Inferior parietal cortex (tissue), 1 donor: ENCODE measurements around the gene HCFC1R1.
"Not testable (repeated sequence)": the region's sequence is repeated elsewhere in the genome, so short reads cannot be mapped to it uniquely, and the experiment has no call there.

Source experiments
- DNase-seq: peaks from one replicate; pipeline ENCODE4 v3.0.0-alpha.2; 2016; ENCODE audit errors: extremely low spot score

The HCFC1R1 gene

GRCh38 chr16:3057181-3058138 is 33.7 kb upstream of the HCFC1R1 start:
- no peak for DNase-seq

- no peak for DNase-seq
Measured at GRCh38 chr16:3056336-3057180, 32.8 kb upstream of the HCFC1R1 start.

- DNase-seq: not testable (repeated sequence)
Measured at GRCh38 chr16:3055734-3056115, 32.0 kb upstream of the HCFC1R1 start.

GRCh38 chr16:3054965-3055733 is 31.4 kb upstream of the HCFC1R1 start:
- no peak for DNase-seq

GRCh38 chr16:3053330-3053710 is 29.6 kb upstream of the HCFC1R1 start:
- not testable (repeated sequence) for DNase-seq

GRCh38 chr16:3052571-3053329 is 29.0 kb upstream of the HCFC1R1 start:
- not testable (repeated sequence) for DNase-seq

GRCh38 chr16:3051494-3051893 is 27.8 kb upstream of the HCFC1R1 start:
- DNase-seq: no peak

- DNase-seq: no peak
Measured at GRCh38 chr16:3051009-3051408, 27.3 kb upstream of the HCFC1R1 start.

GRCh38 chr16:3050487-3050886 is 26.7 kb upstream of the HCFC1R1 start:
- DNase-seq: no peak

GRCh38 chr16:3049921-3050481 is 26.3 kb upstream of the HCFC1R1 start:
- no peak for DNase-seq

- no peak for DNase-seq
Measured at GRCh38 chr16:3047387-3047720, 23.6 kb upstream of the HCFC1R1 start.

GRCh38 chr16:3046641-3047386 is 23.1 kb upstream of the HCFC1R1 start:
- DNase-seq: no peak

- DNase-seq: no peak
Measured at GRCh38 chr16:3045758-3046640, 22.3 kb upstream of the HCFC1R1 start, which contains the start of gene MMP25. Gene MMP25 (plus strand): TSS chr16:3046561. CDS start chr16:3046918, 357 bp downstream.

- no peak for DNase-seq
Measured at GRCh38 chr16:3044708-3045107, 21.0 kb upstream of the HCFC1R1 start.

- no peak for DNase-seq
Measured at GRCh38 chr16:3042376-3042775, 18.6 kb upstream of the HCFC1R1 start.

- DNase-seq: no peak
Measured at GRCh38 chr16:3038896-3039295, 15.2 kb upstream of the HCFC1R1 start.

- no peak for DNase-seq
Measured at GRCh38 chr16:3038256-3038655, 14.5 kb upstream of the HCFC1R1 start.

- DNase-seq: no peak
Measured at GRCh38 chr16:3036726-3037315, 13.1 kb upstream of the HCFC1R1 start, which contains the start of gene BICDL2. Gene BICDL2 (minus strand): TSS chr16:3036944. CDS start chr16:3035496, 1,448 bp downstream.
